B cell (primary cell): ENCODE results near the gene SAMD1. TPM values are rescaled to one million over a fixed set of nuclear protein-coding genes. Genes with fewer than 3 reads are reported as not detected.
A peak's percentile ranks its signal among the peaks of the same experiment; 100 is the strongest.

ENCODE experiments used
- ATAC-seq: fragments of 200-7000 bp; cut with Tn5 transposase; one replicate; pipeline ENCODE4 v1.10.0; 2021; ENCODE audit warnings: low read depth, mild to moderate bottlenecking, moderate number of reproducible peaks, moderate library complexity
- CTCF ChIA-PET: fragments of 350-600 bp; sonication (Branson Sonifier 250); formaldehyde crosslinking; loops from one replicate; lab custom pipeline; 2021; ENCODE audit warnings: antibody characterized with exemption, inconsistent platforms; lab: Charles Lee
- POLR2A ChIA-PET: fragments of 350-600 bp; sonication (Branson Sonifier 250); formaldehyde crosslinking; loops from one replicate; lab custom pipeline; 2021; ENCODE audit warnings: antibody characterized with exemption; lab: Charles Lee
- DNase-seq: peaks from one replicate; pipeline ENCODE4 v3.0.0; 2013
- H2AFZ ChIP-seq: 2 replicates; pipeline ENCODE4 v1.6.1; 2012; ENCODE audit warnings: mild to moderate bottlenecking, low read depth, low read length; ENCODE audit not compliant: insufficient read depth, poor library complexity, severe bottlenecking
- H3K27ac ChIP-seq, 2 donors: 1 replicate in 1 of 2; 2 replicates in 1 of 2; pipeline ENCODE4 v1.5.1; 2012 to 2013; ENCODE audit warnings: low read length in 2 of 2, mild to moderate bottlenecking in 2 of 2, moderate library complexity in 1 of 2
- H3K27me3 ChIP-seq, 4 experiments: fragments of 200-600 bp in 1 of 4; sonication (generic) in 1 of 4; replicated peaks in 1 of 4; 1 replicate in 2 of 4; 2 replicates in 2 of 4; pipeline versions ENCODE4 v1.6.1 to v1.7.0; 2013 to 2016; ENCODE audit warnings: low read length in 3 of 4, mild to moderate bottlenecking in 2 of 4, mixed read lengths in 1 of 4, moderate library complexity in 1 of 4; ENCODE audit not compliant: insufficient read depth in 4 of 4, control insufficient read depth in 3 of 4; ENCODE audit errors: control extremely low read depth in 1 of 4
- H3K36me3 ChIP-seq, 2 experiments: replicated peaks in 1 of 2; 1 replicate in 1 of 2; 2 replicates in 1 of 2; pipeline versions ENCODE4 v1.6.1 to v1.7.1; 2013; ENCODE audit warnings: low read length in 1 of 2; ENCODE audit not compliant: insufficient read depth in 2 of 2, control insufficient read depth in 1 of 2; ENCODE audit errors: control extremely low read depth in 1 of 2, extremely low read depth in 1 of 2
- H3K4me1 ChIP-seq, 2 donors: fragments of 200-600 bp in 1 of 2; sonication (generic) in 1 of 2; 1 replicate in 1 of 2; 2 replicates in 1 of 2; pipeline versions ENCODE4 v1.5.1 to v1.6.1; 2013 to 2017; ENCODE audit warnings: low read length in 2 of 2; ENCODE audit not compliant: control insufficient read depth in 2 of 2, insufficient read depth in 2 of 2
- H3K4me2 ChIP-seq: replicated peaks from 2 replicates; pipeline ENCODE3; 2012; ENCODE audit warnings: mild to moderate bottlenecking, low read depth, low read length; ENCODE audit not compliant: poor library complexity, severe bottlenecking
- H3K4me3 ChIP-seq, 5 experiments: fragments of 200-600 bp in 1 of 5; sonication (generic) in 1 of 5; 1 replicate in 3 of 5; 2 replicates in 2 of 5; pipeline versions ENCODE4 v1.5.1 to v1.7.0; 2011 to 2016; ENCODE audit warnings: low read length in 4 of 5, mild to moderate bottlenecking in 4 of 5, low read depth in 2 of 5, control low read depth in 1 of 5, moderate library complexity in 1 of 5; ENCODE audit not compliant: insufficient read depth in 1 of 5; ENCODE audit errors: control extremely low read depth in 1 of 5, extremely low read depth in 1 of 5
- H3K79me2 ChIP-seq: fragments of 200-600 bp; sonication (generic); one replicate; pipeline ENCODE4 v1.6.0; 2016; ENCODE audit warnings: low read length; ENCODE audit not compliant: control insufficient read depth, insufficient read depth
- H3K9ac ChIP-seq: fragments of 200-600 bp; sonication (generic); 2 replicates; pipeline ENCODE4 v1.6.1; 2017; ENCODE audit warnings: mild to moderate bottlenecking, low read length, moderate library complexity
- H3K9me3 ChIP-seq, 3 donors: one replicate each; pipeline versions ENCODE4 v1.6.1 to v1.7.1; 2013; ENCODE audit warnings: low read length in 2 of 3; ENCODE audit not compliant: control insufficient read depth in 2 of 3, insufficient read depth in 1 of 3; ENCODE audit errors: control extremely low read depth in 1 of 3
- H4K20me1 ChIP-seq: 2 replicates; pipeline ENCODE4 v1.6.0; 2012; ENCODE audit warnings: mild to moderate bottlenecking, low read length; ENCODE audit not compliant: insufficient read depth, control insufficient read depth, poor library complexity, severe bottlenecking
- H3K27ac Mint-ChIP-seq: one replicate; pipeline ENCODE4 v1.8.0; 2021; ENCODE audit warnings: mixed read lengths
- H3K27me3 Mint-ChIP-seq: one replicate; pipeline ENCODE4 v1.8.0; 2021; ENCODE audit warnings: mixed read lengths
- H3K4me1 Mint-ChIP-seq: one replicate; pipeline ENCODE4 v1.8.0; 2021; ENCODE audit warnings: mixed read lengths
- H3K4me3 Mint-ChIP-seq: one replicate; pipeline ENCODE4 v1.8.0; 2021; ENCODE audit warnings: mixed read lengths
- H3K9me3 Mint-ChIP-seq: one replicate; pipeline ENCODE4 v1.8.0; 2022; ENCODE audit warnings: mixed read lengths; ENCODE audit not compliant: insufficient read depth
- CTCF ChIP-seq: fragments of 200-600 bp; IDR thresholded peaks from one replicate; pipeline ENCODE4 v1.8.0; 2022; ENCODE audit warnings: antibody characterized with exemption, mild to moderate bottlenecking
- EZH2 ChIP-seq: IDR thresholded peaks from 2 replicates; pipeline ENCODE4 v1.6.1; 2012; ENCODE audit warnings: borderline replicate concordance, low read depth, mild to moderate bottlenecking, moderate library complexity, low read length; ENCODE audit not compliant: insufficient read depth, poor library complexity, severe bottlenecking
- WGBS: methylation state at CpG from one replicate; pipeline ENCODE4 v1.1.5; 2013; ENCODE audit warnings: missing lambda C conversion rate; ENCODE audit not compliant: insufficient coverage; 5-methylcytosine and 5-hydroxymethylcytosine counted together
- intact Hi-C: fragments of 100-400 bp; cut with micrococcal nuclease; formaldehyde crosslinking; loops from one replicate; pipeline ENCODE4 v1.10.0; 2022
- polyA plus RNA-seq: library from polyadenylated mRNA; depleted of rRNA; stranded (reverse); fragments of >200 nt; gene quantifications from 2 replicates; pipeline ENCODE4 v1.2.3, GENCODE V29; 2012
- total RNA-seq, 2 donors: library from RNA; stranded (reverse); fragments of 120-200 nt in 1 of 2; gene quantifications; 1 replicate in 1 of 2; 2 replicates in 1 of 2; pipeline versions ENCODE4 v1.2.3 to v1.2.4, GENCODE V29; 2013 to 2022

SAMD1 gene
- total and polyA plus RNA-seq, 2 donors (not counting 1 experiment from before 2014, with no cell fraction given) = 17.4 to 39.2 TPM

- H3K27me3 Mint-ChIP-seq = no peaks in the 10 kb centered on the region
- ChIA-PET POLR2A (no interaction called here), CTCF (interaction anchor here (1.4 to 2.6 kb wide), 2 partner anchors 17 to 48 kb away, joined by 4 to 12 read pairs; partner anchors contain the start of gene ASF1B)
- Histone ChIP-seq H3K4me2 (no peak overlapping the region), H3K27me3 (no peaks in the 10 kb centered on the region), H3K9me3 (no peaks in the 10 kb centered on the region), H3K4me3 (no peak overlapping the region), H3K27ac (no peak overlapping the region), H2AFZ (no peak overlapping the region), H3K36me3 (no peaks in the 10 kb centered on the region), H3K79me2 (peaks cover 20% of the 10 kb centered on the region), H3K4me1 (peaks cover 30 to 32% of the 10 kb centered on the region in 2 donors), H4K20me1 (peaks cover 23% of the 10 kb centered on the region), H3K9ac (no peak overlapping the region)
- no peaks in the 10 kb centered on the region for H3K9me3 Mint-ChIP-seq
- no peak for TF ChIP-seq CTCF
- no peak for TF ChIP-seq EZH2
- WGBS = 100% methylated on average over 6 of the region's 7 CpGs
- no peak overlapping the region for H3K4me3 Mint-ChIP-seq
- H3K4me1 Mint-ChIP-seq = peaks cover 33% of the 10 kb centered on the region
- intact Hi-C loops = no loop called here
- ATAC-seq = no peak
- no peak for DNase-seq
- no peak overlapping the region for H3K27ac Mint-ChIP-seq
Measured at GRCh38 chr19:14119644-14120496, 29.3 kb upstream of the SAMD1 start.

- Mint-ChIP-seq H3K27ac (peak overlapping the region; percentile 87), H3K9me3 (no peaks in the 10 kb centered on the region), H3K27me3 (no peaks in the 10 kb centered on the region), H3K4me1 (peaks cover 36% of the 10 kb centered on the region), H3K4me3 (peak overlapping the region; percentile 94)
- H3K36me3 ChIP-seq = no peaks in the 10 kb centered on the region
- peak overlapping the region; percentile 65 for H2AFZ ChIP-seq
- ChIA-PET POLR2A (no interaction called here), CTCF (interaction anchor here (1.4 to 2.6 kb wide), 2 partner anchors 18 to 47 kb away, joined by 4 to 12 read pairs; partner anchors contain the start of gene ASF1B)
- peaks cover 30% of the 10 kb centered on the region for H4K20me1 ChIP-seq
- H3K27ac ChIP-seq = no peak overlapping the region
- no peak overlapping the region for H3K9ac ChIP-seq
- peak overlapping the region; percentile 95 for H3K4me2 ChIP-seq
- peaks cover 25% of the 10 kb centered on the region for H3K79me2 ChIP-seq
- peaks cover 36 to 38% of the 10 kb centered on the region in 2 donors for H3K4me1 ChIP-seq
- TF ChIP-seq EZH2 (no peak), CTCF (no peak)
- WGBS = no CpG with 5 or more reads among the region's 3 CpGs
- no peaks in the 10 kb centered on the region for H3K9me3 ChIP-seq
- intact Hi-C loops = no loop called here
- DNase-seq (no peak), ATAC-seq (no peak)
- no peaks in the 10 kb centered on the region for H3K27me3 ChIP-seq
- no peak overlapping the region for H3K4me3 ChIP-seq
Measured at GRCh38 chr19:14119146-14119545, 28.6 kb upstream of the SAMD1 start.
